ENCODE measurements around the gene IRAK4. TPM values are rescaled to one million over a fixed set of nuclear protein-coding genes. Genes with fewer than 3 reads are reported as not detected.

The IRAK4 gene
- polyA plus RNA-seq, 1 donor: 22.4 TPM

- no peak for DNase-seq
These were observed 5.8 kb downstream of the IRAK4 start for GRCh38 chr12:43764528-43764927.

- no peak for DNase-seq
These were observed 7.5 kb downstream of the IRAK4 start for GRCh38 chr12:43766291-43766690.

GRCh38 chr12:43776498-43776897 is 17.7 kb downstream of the IRAK4 start:
- DNase-seq: peak; percentile 27

- DNase-seq: no peak
These were observed 28.3 kb downstream of the IRAK4 start for GRCh38 chr12:43786899-43787693.

- DNase-seq: no peak
These were observed 31.2 kb downstream of the IRAK4 start for GRCh38 chr12:43789941-43790340.

DNA sequence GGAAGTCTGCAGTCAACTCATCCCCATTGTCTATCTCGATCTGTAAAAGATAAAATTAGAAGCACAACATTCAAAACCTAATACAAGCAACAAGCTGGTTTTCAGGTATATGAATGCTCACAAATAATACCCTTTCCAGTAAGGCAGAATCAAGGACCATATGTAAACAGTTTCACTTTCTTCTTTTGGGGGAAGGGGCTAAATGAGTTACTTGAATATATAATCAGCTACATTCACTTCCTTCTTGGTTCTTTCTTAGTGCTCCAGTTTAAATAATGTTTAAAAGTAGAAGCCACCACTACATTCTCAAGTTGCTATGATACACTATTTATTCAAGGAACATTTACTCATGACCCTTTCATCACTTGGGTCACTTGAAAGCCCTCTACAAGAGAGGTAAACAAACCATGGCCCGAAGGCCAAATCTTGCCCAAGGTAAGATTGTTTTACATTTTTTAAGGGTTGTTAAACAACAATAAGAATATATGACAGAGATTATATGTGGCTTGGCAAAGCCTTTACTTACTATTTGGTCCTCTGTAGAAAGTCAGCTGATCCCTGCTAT is 37.0 kb downstream of the IRAK4 start:
- DNase-seq: no peak

- no peak for DNase-seq
These were observed 38.9 kb downstream of the IRAK4 start for GRCh38 chr12:43797561-43798217.

DNA sequence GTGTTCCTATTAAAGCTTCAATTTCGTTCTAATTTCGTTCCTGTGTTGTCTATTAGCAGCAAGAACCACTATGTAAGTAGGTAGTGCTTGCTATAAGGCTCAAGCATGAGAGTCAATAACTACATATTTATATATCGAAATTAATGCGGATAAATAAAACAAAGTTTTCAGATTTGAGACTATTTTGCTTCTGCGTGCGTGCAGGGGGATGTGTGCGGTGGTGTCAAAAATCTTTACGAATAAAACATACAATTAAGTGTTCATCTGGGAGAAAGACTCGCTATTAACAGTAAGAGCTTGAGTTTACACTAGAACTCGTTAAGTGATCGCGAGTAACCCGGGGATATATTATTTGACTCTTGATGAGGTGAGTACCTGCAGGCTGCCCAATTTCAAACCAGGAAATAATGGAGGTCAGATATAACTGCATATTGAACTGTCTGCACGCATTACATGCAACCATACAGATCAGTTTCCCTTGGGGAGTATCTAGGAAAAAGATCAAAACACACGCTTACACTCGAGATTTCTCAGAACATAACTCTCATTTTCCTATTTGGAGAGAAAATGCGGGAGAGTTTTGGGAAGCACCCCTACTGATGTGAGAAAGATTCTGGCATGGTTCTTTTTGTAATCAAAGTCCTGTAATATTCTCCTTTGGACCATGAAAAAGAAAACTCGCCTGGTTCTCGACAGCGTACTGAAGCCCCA is 46.6 kb downstream of the IRAK4 start:
- peak; percentile 25 for DNase-seq

DNA sequence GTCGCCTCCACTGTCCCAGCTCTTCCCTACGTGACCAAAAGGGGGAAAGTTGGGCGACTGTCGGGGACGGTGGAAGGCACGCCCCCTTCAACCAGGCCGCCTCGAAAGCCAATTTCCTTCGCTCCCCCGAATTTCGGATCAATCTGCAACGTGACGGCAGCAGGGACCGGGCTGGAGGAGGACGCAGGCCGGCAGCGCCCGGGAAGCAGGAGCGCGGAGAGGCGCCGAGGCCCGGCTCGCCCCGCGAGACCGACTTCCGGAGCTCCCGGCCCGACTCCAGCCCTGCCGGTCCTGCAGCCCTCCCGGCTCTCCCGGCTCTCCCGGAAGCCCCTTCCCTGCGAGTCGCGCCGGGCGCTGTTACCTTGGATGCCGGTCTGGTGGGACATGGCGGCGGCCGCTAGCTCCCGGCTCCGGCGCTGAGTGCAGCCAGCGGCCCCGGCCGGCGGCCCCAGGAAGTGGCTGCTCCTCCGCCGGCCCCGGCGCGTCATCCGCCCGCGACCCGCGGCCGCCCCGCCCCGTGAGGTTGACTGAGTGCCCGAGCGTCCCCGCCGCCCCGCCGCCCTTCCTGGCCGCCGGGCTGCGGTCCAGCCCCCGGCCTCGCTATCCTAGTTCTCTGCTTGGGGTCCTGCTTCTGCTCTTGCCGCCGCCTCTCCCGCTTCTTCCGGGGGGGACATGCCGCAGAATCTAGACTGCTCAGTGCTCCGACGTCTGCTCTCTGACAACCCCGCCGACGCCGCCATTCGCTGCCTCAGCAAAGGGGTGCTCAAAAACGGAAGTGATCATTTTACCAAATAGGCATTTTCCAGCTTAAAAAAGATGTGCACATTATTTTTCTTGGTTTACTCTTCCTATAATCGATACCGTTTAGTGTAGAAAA is 47.3 kb downstream of the IRAK4 start, which contains the start of gene TWF1:
TSS of gene TWF1 (minus strand) at position 458 of the 877 bp plus-strand sequence. CDS start at position 386, 72 bp downstream.
- peak; percentile 83 for DNase-seq

- no peak for DNase-seq
These were observed 48.0 kb downstream of the IRAK4 start for GRCh38 chr12:43806737-43807072.

GRCh38 chr12:43807386-43807785 is 48.6 kb downstream of the IRAK4 start:
- DNase-seq: no peak

- no peak for DNase-seq
These were observed 53.3 kb downstream of the IRAK4 start for GRCh38 chr12:43812057-43812456.

- DNase-seq: no peak
These were observed 54.2 kb downstream of the IRAK4 start for GRCh38 chr12:43812926-43813325.

- no peak for DNase-seq
These were observed 56.7 kb downstream of the IRAK4 start for GRCh38 chr12:43815416-43815815.

DNA sequence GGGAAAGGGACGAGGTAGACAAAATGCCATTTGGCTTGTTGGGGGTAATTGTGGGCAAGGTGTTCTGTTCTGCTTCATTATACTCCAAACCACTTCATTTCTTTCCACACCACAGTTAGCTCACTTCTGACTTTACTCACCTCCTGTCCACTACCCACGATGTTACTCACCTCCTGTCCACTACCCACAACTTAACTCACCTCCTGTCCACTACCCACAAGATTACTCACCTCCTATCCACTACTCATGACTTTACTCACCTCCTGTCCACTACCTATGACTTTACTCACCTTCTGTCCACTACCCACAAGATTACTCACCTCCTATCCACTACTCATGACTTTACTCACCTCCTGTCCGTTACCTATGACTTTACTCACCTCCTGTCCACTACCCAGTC is 57.4 kb downstream of the IRAK4 start:
- no peak for DNase-seq

DNA sequence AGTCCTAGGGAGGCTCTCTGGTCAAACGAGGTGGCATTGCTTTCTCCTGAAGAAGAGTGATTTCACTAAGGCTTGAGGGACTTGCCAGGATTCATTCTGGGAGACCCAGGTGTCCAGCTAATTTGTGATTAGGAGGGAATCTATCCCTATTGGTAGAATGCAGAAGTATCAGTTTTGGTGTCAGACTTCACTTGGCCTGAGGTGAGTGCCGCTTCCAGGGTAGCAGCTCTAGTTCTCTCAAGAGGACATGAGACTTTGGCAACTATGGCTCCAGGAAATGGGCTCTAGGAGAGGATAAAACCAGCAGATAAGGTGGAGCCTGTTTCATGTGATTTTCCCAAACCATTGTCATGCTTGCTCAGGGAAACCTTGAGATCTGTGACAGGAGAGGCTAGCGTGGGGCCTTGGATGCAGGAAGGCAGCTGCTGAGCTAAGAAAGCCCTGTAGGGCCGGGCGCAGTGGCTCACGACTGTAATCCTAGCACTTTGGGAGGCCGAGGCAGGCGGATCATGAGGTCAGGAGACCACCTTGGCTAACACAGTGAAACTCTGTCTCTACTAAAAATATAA is 65.5 kb downstream of the IRAK4 start:
- DNase-seq: no peak

- DNase-seq: no peak
These were observed 67.9 kb downstream of the IRAK4 start for GRCh38 chr12:43826681-43827080.

- DNase-seq: no peak
These were observed 68.3 kb downstream of the IRAK4 start for GRCh38 chr12:43827093-43827492.

DNA sequence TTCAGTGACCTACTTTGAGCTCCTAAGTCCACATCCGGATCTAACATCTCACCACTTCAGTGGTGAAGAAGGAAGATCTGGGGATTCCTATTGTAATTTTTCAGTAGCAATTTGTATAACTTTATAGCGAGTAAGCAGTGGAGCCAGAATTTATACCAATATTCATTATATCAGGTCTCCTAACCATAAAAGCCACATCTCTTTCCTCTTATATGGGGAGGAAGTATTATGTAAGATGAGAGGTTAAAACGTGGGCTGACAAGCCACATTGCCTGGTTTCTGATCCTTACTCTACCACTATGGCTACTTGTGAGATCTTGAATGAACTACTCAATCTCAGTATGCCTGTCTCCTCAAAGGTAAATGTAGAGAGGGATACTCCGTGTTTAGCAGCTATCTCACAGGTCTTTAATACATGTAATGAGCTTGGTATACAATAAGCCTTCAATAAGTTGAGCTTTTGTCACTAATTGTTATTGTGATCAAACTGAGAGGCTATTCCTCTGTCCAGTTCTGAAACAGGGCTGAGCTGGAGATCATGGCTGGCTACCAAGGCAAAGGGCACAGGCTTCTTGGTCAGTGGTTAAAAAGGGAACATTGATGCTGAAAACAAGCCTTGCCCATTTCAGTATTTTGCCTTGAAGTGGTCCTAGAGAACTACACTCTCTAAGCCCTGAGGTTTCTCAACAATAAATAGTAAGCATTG is 73.9 kb downstream of the IRAK4 start:
- DNase-seq: no peak

- no peak for DNase-seq
These were observed 76.5 kb downstream of the IRAK4 start for GRCh38 chr12:43835264-43835655.
